Testis (tissue), 3 donors: ENCODE measurements around the gene WWC1. TPM values are rescaled to one million over a fixed set of nuclear protein-coding genes. Genes with fewer than 3 reads are reported as not detected.

Experiments used
- DNase-seq: peaks from one replicate; pipeline ENCODE4 v3.0.0-alpha.2; 2019
- H3K27ac ChIP-seq, 2 donors: fragments of 200-600 bp; sonication (generic); one replicate each; pipeline ENCODE4 v1.5.1; 2019
- H3K27me3 ChIP-seq: fragments of 200-600 bp; sonication (generic); one replicate; pipeline ENCODE4 v1.5.1; 2019
- H3K36me3 ChIP-seq: fragments of 200-600 bp; sonication (generic); one replicate; pipeline ENCODE4 v1.5.1; 2017; ENCODE audit warnings: low read depth; ENCODE audit errors: missing control alignments
- H3K4me1 ChIP-seq: fragments of 200-600 bp; sonication (generic); one replicate; pipeline ENCODE4 v1.5.1; 2019
- H3K4me3 ChIP-seq, 2 donors: fragments of 200-600 bp; sonication (generic); one replicate each; pipeline ENCODE4 v1.5.1; 2017 to 2019
- H3K9me3 ChIP-seq: fragments of 200-600 bp; sonication (generic); one replicate; pipeline ENCODE4 v1.5.1; 2017
- POLR2A ChIP-seq: fragments of 450-650 bp; IDR thresholded peaks from one replicate; pipeline ENCODE4 v1.6.1; 2017; ENCODE audit warnings: antibody characterized with exemption, mild to moderate bottlenecking, moderate library complexity
- WGBS, 2 donors: methylation state at CpG; one replicate each; pipeline ENCODE4 v1.1.5; 2018; 5-methylcytosine and 5-hydroxymethylcytosine counted together
- intact Hi-C: fragments of 100-400 bp; cut with DNase I; formaldehyde crosslinking; loops from one replicate; pipeline ENCODE4 v1.15.1; 2023; ENCODE audit warnings: low total_unique reads
- polyA plus RNA-seq: library from polyadenylated mRNA; stranded (reverse); fragments of 350-450 nt; fragmentation: Illumina TruSeq; extraction: RNeasy Lipid Tissue Mini Kit (QIAGEN cat#74804); gene quantifications from one replicate; pipeline ENCODE4 v1.2.3, GENCODE V29; 2014; ENCODE audit warnings: low read depth, low replicate concordance; ENCODE audit not compliant: insufficient read depth
- total RNA-seq, 2 donors: library from RNA; depleted of rRNA; stranded (reverse); fragments of >200 nt; gene quantifications; one replicate each; pipeline ENCODE4 v1.2.3, GENCODE V29; 2016
- TF ChIP-seq, protein P1 (sequence below), 3 experiments: fragments of 450-650 bp in 2 of 3; fragments of 200-600 bp in 1 of 3; sonication (generic) in 1 of 3; IDR thresholded peaks; one replicate each; pipeline ENCODE4 v1.5.1; 2016 to 2019; ENCODE audit warnings: antibody characterized with exemption in 3 of 3, mild to moderate bottlenecking in 2 of 3, moderate library complexity in 1 of 3

The WWC1 gene
- total and polyA plus RNA-seq, 3 donors from 2014 or later, result 3.7 to 6.0 (median 5.6) TPM

DNA sequence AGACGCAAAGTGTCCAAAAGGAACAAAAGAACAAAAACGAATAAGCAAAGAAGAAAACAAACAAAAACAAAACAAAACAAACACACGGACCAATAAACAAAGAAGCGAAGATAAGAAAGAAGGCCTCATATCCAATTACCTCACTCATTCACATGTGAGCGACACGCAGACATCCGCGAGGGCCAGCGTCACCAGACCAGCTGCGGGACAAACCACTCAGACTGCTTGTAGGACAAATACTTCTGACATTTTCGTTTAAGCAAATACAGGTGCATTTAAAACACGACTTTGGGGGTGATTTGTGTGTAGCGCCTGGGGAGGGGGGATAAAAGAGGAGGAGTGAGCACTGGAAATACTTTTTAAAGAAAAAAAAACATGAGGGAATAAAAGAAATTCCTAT lies 28.3 kb upstream of the WWC1 start:
- TF ChIP-seq, protein P1, sequence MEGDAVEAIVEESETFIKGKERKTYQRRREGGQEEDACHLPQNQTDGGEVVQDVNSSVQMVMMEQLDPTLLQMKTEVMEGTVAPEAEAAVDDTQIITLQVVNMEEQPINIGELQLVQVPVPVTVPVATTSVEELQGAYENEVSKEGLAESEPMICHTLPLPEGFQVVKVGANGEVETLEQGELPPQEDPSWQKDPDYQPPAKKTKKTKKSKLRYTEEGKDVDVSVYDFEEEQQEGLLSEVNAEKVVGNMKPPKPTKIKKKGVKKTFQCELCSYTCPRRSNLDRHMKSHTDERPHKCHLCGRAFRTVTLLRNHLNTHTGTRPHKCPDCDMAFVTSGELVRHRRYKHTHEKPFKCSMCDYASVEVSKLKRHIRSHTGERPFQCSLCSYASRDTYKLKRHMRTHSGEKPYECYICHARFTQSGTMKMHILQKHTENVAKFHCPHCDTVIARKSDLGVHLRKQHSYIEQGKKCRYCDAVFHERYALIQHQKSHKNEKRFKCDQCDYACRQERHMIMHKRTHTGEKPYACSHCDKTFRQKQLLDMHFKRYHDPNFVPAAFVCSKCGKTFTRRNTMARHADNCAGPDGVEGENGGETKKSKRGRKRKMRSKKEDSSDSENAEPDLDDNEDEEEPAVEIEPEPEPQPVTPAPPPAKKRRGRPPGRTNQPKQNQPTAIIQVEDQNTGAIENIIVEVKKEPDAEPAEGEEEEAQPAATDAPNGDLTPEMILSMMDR (IDR thresholded peaks at IDR 0.05), result no peak
- no peak for TF ChIP-seq POLR2A
- Histone ChIP-seq H3K36me3 (no peaks in the 10 kb centered on the region), H3K4me3 (no peak overlapping the region), H3K27me3 (no peaks in the 10 kb centered on the region), H3K9me3 (no peaks in the 10 kb centered on the region), H3K27ac (no peak overlapping the region), H3K4me1 (no peaks in the 10 kb centered on the region)
- intact Hi-C loops, result no loop called here
- WGBS, 2 donors, result 85 to 87% methylated on average over 13 of the region's 13 CpGs
- no peak for DNase-seq

DNA sequence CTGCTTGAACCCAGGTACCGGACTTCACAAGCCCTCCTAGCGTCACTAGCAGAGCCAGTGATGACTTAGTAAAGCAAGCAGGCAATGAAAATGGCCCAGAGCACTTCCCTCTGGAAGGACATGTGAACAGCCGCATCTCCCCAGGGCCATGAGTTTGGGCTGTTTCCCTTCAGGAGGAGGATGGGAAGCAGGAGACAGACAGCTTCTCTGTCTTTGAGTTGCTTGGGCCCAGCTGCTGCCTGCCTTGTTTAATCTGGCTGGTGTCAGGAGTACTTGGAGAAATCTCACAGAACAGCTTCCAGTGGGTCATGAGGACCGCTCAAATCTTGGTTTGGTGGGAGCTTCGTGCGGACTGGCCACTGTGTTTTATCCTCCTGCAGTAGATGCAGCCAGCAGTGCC lies 25.4 kb upstream of the WWC1 start:
- Histone ChIP-seq H3K9me3 (no peaks in the 10 kb centered on the region), H3K27ac (no peak overlapping the region), H3K36me3 (no peaks in the 10 kb centered on the region), H3K4me1 (no peaks in the 10 kb centered on the region), H3K27me3 (no peaks in the 10 kb centered on the region), H3K4me3 (no peak overlapping the region)
- WGBS, 2 donors, result 81 to 93% methylated on average over 3 to 6 of the region's 6 CpGs
- TF ChIP-seq, protein P1 (IDR thresholded peaks at IDR 0.05), result no peak
- TF ChIP-seq POLR2A, result no peak
- DNase-seq, result no peak
- intact Hi-C loops, result no loop called here

DNA sequence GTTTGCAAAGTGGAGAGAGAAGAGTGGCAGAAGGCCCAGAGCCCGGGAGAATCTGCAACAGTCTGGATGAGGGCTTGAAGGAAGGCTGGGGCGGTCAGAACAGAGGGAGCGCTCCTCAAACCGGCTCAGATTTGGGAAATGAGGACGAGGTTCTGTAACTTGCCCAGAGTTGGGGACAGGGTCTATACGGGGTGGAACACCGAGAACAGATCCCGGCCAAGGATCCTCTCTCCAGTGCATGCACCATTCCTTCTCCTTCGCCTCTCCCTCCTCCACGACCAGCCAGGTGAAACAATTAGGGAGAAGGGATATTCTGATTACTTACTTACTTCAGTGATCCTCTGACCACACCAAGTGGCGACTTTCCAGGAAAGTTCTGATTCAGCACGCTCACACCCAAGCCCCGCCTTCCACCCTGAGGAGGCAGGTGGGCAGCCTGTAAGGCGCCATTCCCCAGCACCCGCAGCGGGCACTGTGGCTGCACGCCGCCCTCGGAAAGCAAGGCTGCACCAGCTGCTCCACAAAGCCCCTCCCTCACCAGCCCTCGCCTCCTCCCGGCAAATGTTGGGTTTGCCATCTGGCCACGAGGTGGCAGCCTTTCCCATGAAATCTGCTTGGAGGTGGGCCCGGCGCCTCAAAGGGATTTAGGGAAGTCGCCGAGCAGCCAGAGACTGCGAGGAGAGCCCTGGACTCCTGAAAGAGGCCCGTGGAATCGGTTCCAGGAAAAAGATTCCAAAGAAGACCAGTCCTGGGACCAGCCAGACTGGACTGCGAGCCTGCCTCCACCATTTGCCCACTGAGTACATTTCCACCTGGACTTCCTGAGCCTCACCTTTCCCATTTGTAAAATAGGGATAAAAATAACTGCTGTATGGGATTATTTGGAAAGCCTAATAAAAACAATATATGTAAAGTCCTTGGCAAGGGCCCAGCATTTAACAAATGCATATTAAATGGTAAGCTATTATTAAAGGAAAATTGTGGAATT lies 22.2 kb upstream of the WWC1 start:
- H3K4me1 ChIP-seq, result no peaks in the 10 kb centered on the region
- H3K27ac ChIP-seq, result no peak overlapping the region

DNA sequence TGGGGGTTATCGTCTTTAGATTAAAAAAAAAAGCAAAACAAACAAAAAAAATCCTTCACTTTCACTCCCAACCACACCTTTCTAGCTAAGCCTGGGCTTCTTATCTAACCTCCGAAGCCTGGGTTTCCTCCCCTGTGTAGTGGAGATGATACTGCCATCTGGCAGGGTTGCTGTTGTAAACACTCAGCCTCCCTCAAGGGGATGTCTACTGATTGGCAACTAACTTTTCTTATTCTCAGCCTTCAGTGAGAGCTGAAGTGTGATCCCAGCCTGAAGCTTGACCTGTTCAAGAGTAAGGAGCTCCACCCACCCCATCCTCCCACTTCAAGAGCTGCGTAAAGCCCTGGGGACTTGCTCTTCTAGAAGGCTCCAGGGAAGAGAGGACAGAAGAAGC lies 21.5 kb upstream of the WWC1 start:
- H3K36me3 ChIP-seq, result no peaks in the 10 kb centered on the region
- H3K27ac ChIP-seq, result no peak overlapping the region
- intact Hi-C loops, result no loop called here
- H3K4me1 ChIP-seq, result no peaks in the 10 kb centered on the region
- no peak for DNase-seq
- no peaks in the 10 kb centered on the region for H3K9me3 ChIP-seq
- H3K27me3 ChIP-seq, result no peaks in the 10 kb centered on the region
- TF ChIP-seq, protein P1 (IDR thresholded peaks at IDR 0.05), result no peak
- TF ChIP-seq POLR2A, result no peak
- 34 to 51% methylated on average over 3 of the region's 3 CpGs for WGBS, 2 donors
- H3K4me3 ChIP-seq, result no peak overlapping the region

More for the DNA sequence above, 22.2 kb upstream of the WWC1 start:
- Histone ChIP-seq H3K36me3 (no peaks in the 10 kb centered on the region), H3K9me3 (no peaks in the 10 kb centered on the region), H3K4me3 (peak overlapping the region; percentile 9 to 32), H3K27me3 (no peaks in the 10 kb centered on the region)
- peak; percentile 90 for DNase-seq
- TF ChIP-seq, protein P1 (IDR thresholded peaks at IDR 0.05), result peak; percentile 73 to 83 (median 80)
- TF ChIP-seq POLR2A, result no peak
- 1 to 3% methylated on average over 30 of the region's 30 CpGs for WGBS, 2 donors
- intact Hi-C loops, result no loop called here
